Brain microvascular endothelial cell (primary cell): ENCODE data around the gene CEL.
"Not testable (repeated sequence)": the region's sequence is repeated elsewhere in the genome, so short reads cannot be mapped to it uniquely, and the experiment has no call there.

ENCODE experiments used
- DNase-seq: peaks from one replicate; pipeline ENCODE4 v3.0.0-alpha.2; 2020
- H3K27ac ChIP-seq: fragments of 250-450 bp; sonication (Bioruptor Pico); 2 replicates; pipeline ENCODE4 v1.5.1; 2020; ENCODE audit warnings: mild to moderate bottlenecking, moderate library complexity
- H3K27me3 ChIP-seq: fragments of 250-450 bp; sonication (Bioruptor Pico); replicated peaks from 2 replicates; pipeline ENCODE4 v1.5.1; 2020; ENCODE audit warnings: mild to moderate bottlenecking
- H3K36me3 ChIP-seq: fragments of 250-450 bp; sonication (Bioruptor Pico); replicated peaks from 2 replicates; pipeline ENCODE4 v1.5.1; 2020; ENCODE audit warnings: mild to moderate bottlenecking
- H3K4me3 ChIP-seq: 2 replicates; pipeline ENCODE4 v1.5.1; 2011; ENCODE audit warnings: low read depth, mild to moderate bottlenecking, control low read depth, low read length, moderate library complexity
- CTCF ChIP-seq: IDR thresholded peaks from 2 replicates; pipeline ENCODE4 v1.5.1; 2011; ENCODE audit warnings: low read depth, mild to moderate bottlenecking, moderate library complexity, low read length, control low read depth, inconsistent platforms; ENCODE audit errors: missing control alignments
- in situ Hi-C: cut with HindIII; loops from 2 replicates; pipeline ENCODE4 v1.10.0; 2017; ENCODE audit warnings: low sequenced_read_pairs, low pct_ligation_motif_present

Gene CEL

GRCh38 chr9:133037775-133038515 lies 23.8 kb upstream of the CEL start:
- no peak overlapping the region for H3K27ac ChIP-seq
- in situ Hi-C loops, result loop anchor here (25.0 kb wide), 1 partner anchor 99 kb away; no protein-coding TSS in a partner anchor
- no peak for TF ChIP-seq CTCF
- H3K27me3 ChIP-seq, result no peaks in the 10 kb centered on the region
- no peak for DNase-seq
- H3K36me3 ChIP-seq, result peaks cover 6% of the 10 kb centered on the region
- no peak overlapping the region for H3K4me3 ChIP-seq

DNA sequence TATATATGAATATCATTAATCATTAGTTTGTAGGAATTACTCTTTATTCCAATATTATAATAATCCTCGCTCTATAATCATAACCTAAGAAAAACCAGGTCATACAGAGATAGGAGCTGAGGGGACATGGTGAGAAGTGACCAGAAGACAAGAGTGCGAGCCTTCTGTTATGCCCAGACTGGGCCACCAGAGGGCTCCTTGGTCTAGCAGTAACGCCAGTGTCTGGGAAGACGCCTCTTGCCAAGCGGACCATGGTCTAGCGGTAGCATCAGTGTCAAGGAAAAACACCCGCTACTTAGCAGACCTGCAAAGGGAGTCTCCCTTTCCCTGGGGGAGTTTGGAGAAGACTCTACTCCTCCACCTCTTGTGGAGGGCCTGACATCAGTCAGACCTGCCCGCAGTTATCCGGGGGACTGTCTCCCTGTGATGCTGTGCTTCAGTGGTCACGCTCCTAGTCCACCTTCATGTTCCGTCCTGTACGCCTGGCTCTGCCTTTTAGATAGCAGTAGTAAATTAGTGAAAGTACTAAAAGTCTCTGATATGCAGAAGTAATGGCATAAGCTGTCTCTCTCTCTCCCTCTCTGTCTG lies 20.8 kb upstream of the CEL start:
- DNase-seq, result peak; percentile 70
- H3K4me3 ChIP-seq, H3K27me3 ChIP-seq, H3K27ac ChIP-seq: not testable (repeated sequence)
- H3K36me3 ChIP-seq, result peaks cover 30% of the 10 kb centered on the region
- in situ Hi-C loops, result loop anchor here (25.0 kb wide), 1 partner anchor 96 kb away; no protein-coding TSS in a partner anchor
- TF ChIP-seq CTCF, result peak; percentile 72

- in situ Hi-C loops, result loop anchor here (25.0 kb wide), 1 partner anchor 95 kb away; no protein-coding TSS in a partner anchor
- no peak overlapping the region for H3K4me3 ChIP-seq
- peaks cover 33% of the 10 kb centered on the region for H3K36me3 ChIP-seq
- TF ChIP-seq CTCF, result no peak
- no peaks in the 10 kb centered on the region for H3K27me3 ChIP-seq
- DNase-seq, result no peak
- H3K27ac ChIP-seq, result no peak overlapping the region
Observed at GRCh38 chr9:133041958-133042357, 19.8 kb upstream of the CEL start.

GRCh38 chr9:133042676-133043075 lies 19.1 kb upstream of the CEL start:
- no peak for TF ChIP-seq CTCF
- no peak overlapping the region for H3K4me3 ChIP-seq
- no peak overlapping the region for H3K27ac ChIP-seq
- H3K27me3 ChIP-seq, result no peaks in the 10 kb centered on the region
- DNase-seq, result no peak
- in situ Hi-C loops, result loop anchor here (25.0 kb wide), 1 partner anchor 95 kb away; no protein-coding TSS in a partner anchor
- peaks cover 34% of the 10 kb centered on the region for H3K36me3 ChIP-seq

DNA sequence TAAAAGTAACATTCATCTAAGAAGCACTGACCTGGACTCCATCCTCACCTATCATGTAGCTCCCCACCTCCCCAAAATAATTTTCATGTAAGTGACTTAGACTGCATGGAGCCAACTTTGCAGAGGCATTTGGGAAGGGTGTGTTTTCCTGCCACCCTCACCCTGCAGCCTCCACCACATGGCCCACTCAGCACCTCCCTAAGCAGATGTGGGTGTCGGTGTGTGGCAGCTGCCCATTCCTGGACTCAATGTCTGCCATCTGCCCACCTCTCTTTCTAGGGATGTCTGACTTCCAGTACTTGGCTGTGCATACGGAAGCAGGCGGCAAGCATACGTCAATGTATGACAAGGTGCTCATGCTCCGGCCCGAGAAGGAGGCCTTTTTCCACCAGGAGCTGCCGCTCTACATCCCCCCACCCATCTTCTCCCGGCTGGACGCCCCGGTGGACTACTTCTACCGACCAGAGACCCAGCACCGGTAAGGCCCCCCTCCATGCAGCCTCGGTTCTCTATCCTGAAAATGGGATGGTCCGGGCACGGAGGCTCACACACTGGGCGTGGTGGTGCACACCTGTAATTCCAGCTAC lies 18.2 kb upstream of the CEL start:
- TF ChIP-seq CTCF, result no peak
- DNase-seq, result no peak
- H3K27me3 ChIP-seq, result no peaks in the 10 kb centered on the region
- in situ Hi-C loops, result loop anchor here (25.0 kb wide), 1 partner anchor 94 kb away; no protein-coding TSS in a partner anchor
- no peak overlapping the region for H3K4me3 ChIP-seq
- H3K36me3 ChIP-seq, result peaks cover 34% of the 10 kb centered on the region
- no peak overlapping the region for H3K27ac ChIP-seq
